Right lobe of liver (tissue), 6 donors: ENCODE results near the gene EEFSEC. TPM values are rescaled to one million over a fixed set of nuclear protein-coding genes. Genes with fewer than 3 reads are reported as not detected.

Experiments
- ATAC-seq, 4 donors: fragments of 200-7000 bp; cut with Tn5 transposase; one replicate each; pipeline ENCODE4 v1.9.1; 2020; ENCODE audit warnings: mild to moderate bottlenecking in 4 of 4, moderate library complexity in 4 of 4
- DNase-seq, 3 donors: peaks; one replicate each; pipeline ENCODE4 v3.0.0-alpha.2; 2020
- H3K27ac ChIP-seq, 3 donors: fragments of 200-600 bp; one replicate each; pipeline ENCODE4 v1.8.0; 2022
- H3K27me3 ChIP-seq, 2 donors: fragments of 200-600 bp; one replicate each; pipeline ENCODE4 v1.8.0; 2022
- H3K36me3 ChIP-seq, 4 donors: fragments of 200-600 bp; sonication (generic) in 1 of 4; one replicate each; pipeline versions ENCODE4 v1.5.1 to v1.8.0; 2017 to 2022; ENCODE audit warnings: control low read depth in 1 of 4
- H3K4me1 ChIP-seq, 4 donors: fragments of 200-600 bp; sonication (generic) in 1 of 4; one replicate each; pipeline versions ENCODE4 v1.5.1 to v1.8.0; 2017 to 2022; ENCODE audit warnings: control low read depth in 1 of 4
- H3K4me3 ChIP-seq, 3 donors: fragments of 200-600 bp; one replicate each; pipeline ENCODE4 v1.8.0; 2022
- H3K9me3 ChIP-seq, 4 donors: fragments of 200-600 bp; sonication (generic) in 1 of 4; one replicate each; pipeline versions ENCODE4 v1.5.1 to v1.8.0; 2017 to 2022; ENCODE audit warnings: control low read depth in 1 of 4
- POLR2A ChIP-seq: fragments of 450-650 bp; IDR thresholded peaks from one replicate; pipeline ENCODE4 v1.6.1; 2017; ENCODE audit warnings: antibody characterized with exemption, mild to moderate bottlenecking
- WGBS: methylation state at CpG from one replicate; pipeline ENCODE4 v1.1.6; 2018; ENCODE audit warnings: low coverage, low lambda C conversion rate; ENCODE audit not compliant: insufficient coverage; ENCODE audit errors: missing lambda C conversion rate; 5-methylcytosine and 5-hydroxymethylcytosine counted together
- intact Hi-C, 2 donors: fragments of 100-400 bp; cut with DNase I; formaldehyde crosslinking; loops; one replicate each; pipeline versions ENCODE4 v1.11.2 to v1.14.1; 2022
- total RNA-seq, 6 experiments: library from RNA; depleted of rRNA in 2 of 6; stranded (reverse); fragments of >200 nt in 2 of 6; fragmentation: NEBNext Ultra II Directional in 3 of 6; extraction: Animal tissue kit (Norgen Biotek cat#: 25700) in 3 of 6; gene quantifications; one replicate each; pipeline versions ENCODE4 v1.1.0 to v1.2.4, GENCODE V29; 2016 to 2023
- TF ChIP-seq, protein P1 (sequence below), 4 donors: fragments of 200-600 bp in 3 of 4; fragments of 450-650 bp in 1 of 4; IDR thresholded peaks; one replicate each; pipeline versions ENCODE4 v1.5.1 to v1.8.0; 2016 to 2022; ENCODE audit warnings: antibody characterized with exemption in 4 of 4, mild to moderate bottlenecking in 2 of 4
- donor health status: DM: no; HTN: yes; CAD: no.
- donor health status: DM: no; HTN: no; CAD: no.
- donor health status: DM: no; HTN: no; CAD: no.
- donor health status: DM: no; HTN: yes; CAD: no.
- donor health status: DM: no; HTN: yes; CAD: no.

EEFSEC gene
- total RNA-seq, 6 experiments from 2014 or later: 10.1 to 24.0 (median 13.4) TPM

- WGBS: 100% methylated on average over 3 of the region's 4 CpGs
- DNase-seq: no peak
- Histone ChIP-seq H3K27ac (no peak overlapping the region), H3K4me3 (no peak overlapping the region), H3K27me3 (no peaks in the 10 kb centered on the region), H3K4me1 (peaks cover 0 to 11% (median 0%) of the 10 kb centered on the region in 4 donors), H3K36me3 (peaks cover 0 to 9% (median 1%) of the 10 kb centered on the region in 4 donors), H3K9me3 (no peaks in the 10 kb centered on the region)
- no peak for ATAC-seq
- no peak for TF ChIP-seq POLR2A
- TF ChIP-seq, protein P1, sequence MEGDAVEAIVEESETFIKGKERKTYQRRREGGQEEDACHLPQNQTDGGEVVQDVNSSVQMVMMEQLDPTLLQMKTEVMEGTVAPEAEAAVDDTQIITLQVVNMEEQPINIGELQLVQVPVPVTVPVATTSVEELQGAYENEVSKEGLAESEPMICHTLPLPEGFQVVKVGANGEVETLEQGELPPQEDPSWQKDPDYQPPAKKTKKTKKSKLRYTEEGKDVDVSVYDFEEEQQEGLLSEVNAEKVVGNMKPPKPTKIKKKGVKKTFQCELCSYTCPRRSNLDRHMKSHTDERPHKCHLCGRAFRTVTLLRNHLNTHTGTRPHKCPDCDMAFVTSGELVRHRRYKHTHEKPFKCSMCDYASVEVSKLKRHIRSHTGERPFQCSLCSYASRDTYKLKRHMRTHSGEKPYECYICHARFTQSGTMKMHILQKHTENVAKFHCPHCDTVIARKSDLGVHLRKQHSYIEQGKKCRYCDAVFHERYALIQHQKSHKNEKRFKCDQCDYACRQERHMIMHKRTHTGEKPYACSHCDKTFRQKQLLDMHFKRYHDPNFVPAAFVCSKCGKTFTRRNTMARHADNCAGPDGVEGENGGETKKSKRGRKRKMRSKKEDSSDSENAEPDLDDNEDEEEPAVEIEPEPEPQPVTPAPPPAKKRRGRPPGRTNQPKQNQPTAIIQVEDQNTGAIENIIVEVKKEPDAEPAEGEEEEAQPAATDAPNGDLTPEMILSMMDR (IDR thresholded peaks at IDR 0.05): no peak
- intact Hi-C loops: no loop called here
Measured at GRCh38 chr3:128345196-128345595, 191.9 kb downstream of the EEFSEC start.

- 100% methylated on average over 2 of the region's 2 CpGs for WGBS
- TF ChIP-seq, protein P1 (IDR thresholded peaks at IDR 0.05): no peak
- no peak for TF ChIP-seq POLR2A
Measured at GRCh38 chr3:128346562-128346961, 193.3 kb downstream of the EEFSEC start.

DNA sequence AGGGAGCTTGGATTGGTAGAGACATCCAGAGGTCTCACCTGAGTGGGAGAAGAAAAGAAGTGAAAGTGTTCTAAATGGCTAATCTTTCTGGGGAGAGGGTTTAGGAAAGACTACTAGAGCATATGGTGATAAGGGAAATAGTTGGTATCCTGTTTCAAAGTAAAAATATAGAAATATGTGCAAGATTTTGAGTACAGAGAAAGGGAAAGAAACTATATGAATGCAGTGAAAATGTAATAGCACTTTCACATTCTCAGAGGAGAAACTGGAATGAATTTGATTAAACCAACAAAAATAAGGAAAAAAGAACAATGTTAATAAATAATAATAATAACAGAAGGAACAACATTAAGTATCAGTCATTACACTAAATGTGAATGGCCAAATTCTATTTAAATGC, 194.0 kb downstream of the EEFSEC start:
- no peak overlapping the region for H3K4me3 ChIP-seq
- no peak for DNase-seq
- TF ChIP-seq, protein P1 (IDR thresholded peaks at IDR 0.05): no peak
- TF ChIP-seq POLR2A: no peak
- intact Hi-C loops: no loop called here
- no peaks in the 10 kb centered on the region for H3K27me3 ChIP-seq
- no peaks in the 10 kb centered on the region for H3K9me3 ChIP-seq
- no peak overlapping the region for H3K27ac ChIP-seq
- peaks cover 0 to 18% (median 0%) of the 10 kb centered on the region in 4 donors for H3K4me1 ChIP-seq
- no peak for ATAC-seq
- H3K36me3 ChIP-seq: no peaks in the 10 kb centered on the region

More at GRCh38 chr3:128346562-128346961, 193.3 kb downstream of the EEFSEC start:
- intact Hi-C loops: no loop called here
- H3K9me3 ChIP-seq: no peaks in the 10 kb centered on the region
- DNase-seq: no peak
- H3K27ac ChIP-seq: no peak overlapping the region
- ATAC-seq: no peak
- H3K27me3 ChIP-seq: no peaks in the 10 kb centered on the region
- H3K4me1 ChIP-seq: peaks cover 0 to 18% (median 0%) of the 10 kb centered on the region in 4 donors
- H3K4me3 ChIP-seq: no peak overlapping the region
- H3K36me3 ChIP-seq: peaks cover 0 to 4% (median 0%) of the 10 kb centered on the region in 4 donors

- Histone ChIP-seq H3K9me3 (no peaks in the 10 kb centered on the region), H3K4me3 (no peak overlapping the region), H3K36me3 (no peaks in the 10 kb centered on the region), H3K27me3 (no peaks in the 10 kb centered on the region), H3K27ac (no peak overlapping the region), H3K4me1 (peaks cover 0 to 18% (median 0%) of the 10 kb centered on the region in 4 donors)
- 64% methylated on average over 4 of the region's 4 CpGs for WGBS
- intact Hi-C loops: no loop called here
- ATAC-seq: no peak
- no peak for TF ChIP-seq POLR2A
- TF ChIP-seq, protein P1 (IDR thresholded peaks at IDR 0.05): no peak
- no peak for DNase-seq
Measured at GRCh38 chr3:128348075-128348474, 194.8 kb downstream of the EEFSEC start.
